Body of pancreas (tissue), 4 donors: ENCODE results near the gene TMEM151A. TPM values are rescaled to one million over a fixed set of nuclear protein-coding genes. Genes with fewer than 3 reads are reported as not detected.

Experiments
- ATAC-seq: fragments of 150-250 bp; one replicate; pipeline ENCODE4 v1.9.1; 2016
- DNase-seq, 4 donors: peaks; one replicate each; pipeline ENCODE4 v3.0.0-alpha.2; 2019
- H3K27ac ChIP-seq, 4 donors: fragments of 200-600 bp; sonication (generic); 1 replicate in 3 of 4; 2 replicates in 1 of 4; pipeline versions ENCODE4 v1.5.1 to v1.6.1; 2016 to 2019; ENCODE audit warnings: mild to moderate bottlenecking in 1 of 4, mixed read lengths in 1 of 4, moderate library complexity in 1 of 4
- H3K27me3 ChIP-seq, 2 donors: fragments of 200-600 bp; sonication (generic); one replicate each; pipeline ENCODE4 v1.6.0; 2016; ENCODE audit warnings: mild to moderate bottlenecking in 1 of 2
- H3K36me3 ChIP-seq, 2 donors: fragments of 200-600 bp; sonication (generic); replicated peaks in 1 of 2; 2 replicates each; pipeline ENCODE4 v1.5.1; 2016; ENCODE audit warnings: low read depth in 2 of 2; ENCODE audit not compliant: insufficient read depth in 1 of 2
- H3K4me1 ChIP-seq: fragments of 200-600 bp; sonication (generic); one replicate; pipeline ENCODE4 v1.6.0; 2016
- H3K4me3 ChIP-seq, 2 donors: fragments of 200-600 bp; sonication (generic); 1 replicate in 1 of 2; 2 replicates in 1 of 2; pipeline ENCODE4 v1.5.1; 2016 to 2019
- H3K9me3 ChIP-seq, 3 donors: fragments of 200-600 bp; sonication (generic); 1 replicate in 2 of 3; 2 replicates in 1 of 3; pipeline ENCODE4 v1.5.1; 2016
- CTCF ChIP-seq, 7 experiments: fragments of 450-650 bp in 4 of 7; fragments of 200-600 bp in 3 of 7; sonication (generic) in 3 of 7; IDR thresholded peaks; one replicate each; pipeline ENCODE4 v1.5.1; 2016 to 2019; ENCODE audit warnings: antibody characterized with exemption in 7 of 7
- POLR2A ChIP-seq, 3 donors: fragments of 450-650 bp; IDR thresholded peaks; one replicate each; pipeline ENCODE4 v1.6.1; 2016; ENCODE audit warnings: antibody characterized with exemption in 3 of 3, mild to moderate bottlenecking in 2 of 3
- WGBS, 2 donors: methylation state at CpG; one replicate each; pipeline ENCODE4 v1.1.5; 2017; 5-methylcytosine and 5-hydroxymethylcytosine counted together
- intact Hi-C: fragments of 100-400 bp; cut with DNase I; formaldehyde crosslinking; loops from one replicate; pipeline ENCODE4 v1.15.1; 2023
- total RNA-seq, 2 donors: library from RNA; depleted of rRNA; stranded (reverse); fragments of >200 nt; gene quantifications; one replicate each; pipeline ENCODE4 v1.1.0, GENCODE V29; 2016

The TMEM151A gene
- total RNA-seq, 2 donors from 2014 or later = 1.6 to 2.1 TPM

GRCh38 chr11:66259225-66259624 is 32.5 kb upstream of the TMEM151A start:
- no peaks in the 10 kb centered on the region for H3K9me3 ChIP-seq
- DNase-seq (no peak), ATAC-seq (no peak)
- no peaks in the 10 kb centered on the region for H3K27me3 ChIP-seq
- no peak overlapping the region for H3K27ac ChIP-seq
- peaks cover 0 to 6% of the 10 kb centered on the region in 2 donors for H3K36me3 ChIP-seq
- whole genome bisulfite sequencing, 2 donors = 96% methylated on average over 2 of the region's 2 CpGs
- H3K4me1 ChIP-seq = peaks cover 14% of the 10 kb centered on the region
- TF ChIP-seq CTCF (IDR thresholded peaks at IDR 0.05) (no peak), POLR2A (IDR thresholded peaks at IDR 0.05) (no peak)
- intact Hi-C loops = no loop called here
- H3K4me3 ChIP-seq = no peak overlapping the region

- WGBS, 2 donors = 88 to 95% methylated on average over 4 of the region's 4 CpGs
- peaks cover 14% of the 10 kb centered on the region for H3K4me1 ChIP-seq
- H3K9me3 ChIP-seq = no peaks in the 10 kb centered on the region
- no peak for ATAC-seq
- intact Hi-C loops = loop anchor here (5.0 kb wide), 1 partner anchor 38 kb away; no protein-coding TSS in a partner anchor
- no peak overlapping the region for H3K4me3 ChIP-seq
- no peak for TF ChIP-seq CTCF (IDR thresholded peaks at IDR 0.05)
- TF ChIP-seq POLR2A (IDR thresholded peaks at IDR 0.05) = no peak
- H3K27ac ChIP-seq = no peak overlapping the region
- DNase-seq = no peak
- no peaks in the 10 kb centered on the region for H3K27me3 ChIP-seq
- peaks cover 0 to 7% of the 10 kb centered on the region in 2 donors for H3K36me3 ChIP-seq
Observed at GRCh38 chr11:66259956-66260355, 31.7 kb upstream of the TMEM151A start.

- no peak for DNase-seq
- no peak for ATAC-seq
- H3K27ac ChIP-seq = no peak overlapping the region
- H3K9me3 ChIP-seq = no peaks in the 10 kb centered on the region
- no peak overlapping the region for H3K4me3 ChIP-seq
- 94% methylated on average over 13 to 16 of the region's 16 CpGs for WGBS, 2 donors
- TF ChIP-seq CTCF (IDR thresholded peaks at IDR 0.05) (no peak), POLR2A (IDR thresholded peaks at IDR 0.05) (no peak)
- H3K27me3 ChIP-seq = no peaks in the 10 kb centered on the region
- H3K36me3 ChIP-seq = peaks cover 0 to 7% of the 10 kb centered on the region in 2 donors
- intact Hi-C loops = loop anchor here (5.0 kb wide), 1 partner anchor 39 kb away; no protein-coding TSS in a partner anchor
- H3K4me1 ChIP-seq = peaks cover 14% of the 10 kb centered on the region
Observed at GRCh38 chr11:66261578-66261977, 30.1 kb upstream of the TMEM151A start.

- peaks cover 0 to 7% of the 10 kb centered on the region in 2 donors for H3K36me3 ChIP-seq
- 89 to 100% methylated on average over 3 to 5 of the region's 5 CpGs for WGBS, 2 donors
- TF ChIP-seq POLR2A (IDR thresholded peaks at IDR 0.05) = no peak
- intact Hi-C loops = loop anchor here (5.0 kb wide), 1 partner anchor 40 kb away; no protein-coding TSS in a partner anchor
- H3K4me3 ChIP-seq = no peak overlapping the region
- peaks cover 14% of the 10 kb centered on the region for H3K4me1 ChIP-seq
- ATAC-seq = no peak
- no peak overlapping the region for H3K27ac ChIP-seq
- no peaks in the 10 kb centered on the region for H3K9me3 ChIP-seq
- no peak for DNase-seq
- no peaks in the 10 kb centered on the region for H3K27me3 ChIP-seq
Observed at GRCh38 chr11:66262191-66262590, 29.5 kb upstream of the TMEM151A start.

- DNase-seq (no peak), ATAC-seq (no peak)
- Histone ChIP-seq H3K27me3 (no peaks in the 10 kb centered on the region), H3K27ac (no peak overlapping the region), H3K4me3 (no peak overlapping the region), H3K9me3 (no peaks in the 10 kb centered on the region), H3K36me3 (peaks cover 0 to 7% of the 10 kb centered on the region in 2 donors), H3K4me1 (peaks cover 15% of the 10 kb centered on the region)
- intact Hi-C loops = loop anchor here (5.0 kb wide), 1 partner anchor 40 kb away; no protein-coding TSS in a partner anchor
- TF ChIP-seq CTCF (IDR thresholded peaks at IDR 0.05) = no peak
- no peak for TF ChIP-seq POLR2A (IDR thresholded peaks at IDR 0.05)
- WGBS, 2 donors = 83 to 87% methylated on average over 1 to 12 of the region's 12 CpGs
Observed at GRCh38 chr11:66262696-66263095, 29.0 kb upstream of the TMEM151A start.
